IMR-90 (cell line): ENCODE measurements around the gene CADM3. TPM values are rescaled to one million over a fixed set of nuclear protein-coding genes. Genes with fewer than 3 reads are reported as not detected.

Experiments
- ATAC-seq: fragments of 200-7000 bp; cut with Tn5 transposase; 2 replicates; pipeline ENCODE4 v1.9.1; 2020; ENCODE audit warnings: low read depth, mild to moderate bottlenecking, moderate library complexity
- BruUV-seq: library from RNA; stranded (reverse); fragments of 400-500 nt; replicated peaks from 2 replicates; lab custom pipeline; 2021; lab: Mats Ljungman, UMichigan
- CTCF ChIA-PET: fragments of 300-600 bp; formaldehyde crosslinking; extraction: SDS; loops from one replicate; lab custom pipeline; 2021; ENCODE audit warnings: antibody characterized with exemption; lab: Yijun Ruan, JAX
- POLR2A ChIA-PET: fragments of 300-600 bp; sonication (Branson Sonifier 250); formaldehyde crosslinking; loops from one replicate; lab custom pipeline; 2022; ENCODE audit warnings: antibody characterized with exemption; ENCODE audit not compliant: unreplicated experiment; lab: Charles Lee
- DNase-seq: peaks from one replicate; pipeline ENCODE4 v3.0.0; 2013
- H2AFZ ChIP-seq: replicated peaks from 2 replicates; pipeline ENCODE3; 2013; ENCODE audit warnings: low read length, mild to moderate bottlenecking; ENCODE audit not compliant: poor library complexity
- H2AK5ac ChIP-seq: 2 replicates; pipeline ENCODE4 v1.6.1; 2013; ENCODE audit warnings: low read depth, low read length, inconsistent platforms
- H2AK9ac ChIP-seq: replicated peaks from 2 replicates; pipeline ENCODE3; 2013; ENCODE audit warnings: mild to moderate bottlenecking, low read depth, low read length, moderate library complexity; ENCODE audit not compliant: poor library complexity
- H2BK120ac ChIP-seq: 2 replicates; pipeline ENCODE4 v1.6.1; 2013; ENCODE audit warnings: low read depth, low read length, inconsistent platforms
- H2BK15ac ChIP-seq: 3 replicates; pipeline ENCODE4 v1.6.1; 2013; ENCODE audit warnings: low read depth, low read length, inconsistent platforms
- H2BK20ac ChIP-seq: 2 replicates; pipeline ENCODE4 v1.6.1; 2013; ENCODE audit warnings: low read depth, mild to moderate bottlenecking, inconsistent platforms, low read length, moderate library complexity
- H2BK5ac ChIP-seq: 2 replicates; pipeline ENCODE4 v1.6.1; 2013; ENCODE audit warnings: mild to moderate bottlenecking, low read depth, low read length, inconsistent platforms; ENCODE audit not compliant: poor library complexity, severe bottlenecking
- H3K14ac ChIP-seq: replicated peaks from 2 replicates; pipeline ENCODE4 v1.6.1; 2013; ENCODE audit warnings: low read depth, low read length, inconsistent platforms
- H3K18ac ChIP-seq: 2 replicates; pipeline ENCODE4 v1.6.1; 2013; ENCODE audit warnings: low read depth, low read length, control low read depth
- H3K23ac ChIP-seq: 2 replicates; pipeline ENCODE4 v1.6.1; 2013; ENCODE audit warnings: low read depth, low read length, inconsistent platforms
- H3K27ac ChIP-seq: 2 replicates; pipeline ENCODE4 v1.5.1; 2013; ENCODE audit warnings: mild to moderate bottlenecking, control low read depth, low read length; ENCODE audit not compliant: insufficient read depth
- H3K27me3 ChIP-seq: 2 replicates; pipeline ENCODE4 v1.6.1; 2013; ENCODE audit warnings: low read length; ENCODE audit not compliant: control insufficient read depth, insufficient read depth
- H3K36me3 ChIP-seq: 2 replicates; pipeline ENCODE4 v1.6.1; 2013; ENCODE audit warnings: low read length, mixed read lengths; ENCODE audit not compliant: control insufficient read depth, insufficient read depth
- H3K4ac ChIP-seq: 2 replicates; pipeline ENCODE4 v1.6.1; 2013; ENCODE audit warnings: low read depth, low read length, inconsistent platforms
- H3K4me1 ChIP-seq: 2 replicates; pipeline ENCODE4 v1.6.1; 2013; ENCODE audit warnings: low read length, mixed read lengths; ENCODE audit not compliant: control insufficient read depth, insufficient read depth
- H3K4me2 ChIP-seq: 2 replicates; pipeline ENCODE4 v1.6.1; 2013; ENCODE audit warnings: low read depth, mild to moderate bottlenecking, control low read depth, low read length, moderate library complexity
- H3K4me3 ChIP-seq: 2 replicates; pipeline ENCODE4 v1.5.1; 2013; ENCODE audit warnings: low read depth, mild to moderate bottlenecking, control low read depth, low read length, moderate library complexity; ENCODE audit not compliant: insufficient read depth
- H3K56ac ChIP-seq: 2 replicates; pipeline ENCODE4 v1.6.1; 2013; ENCODE audit warnings: low read length, inconsistent platforms; ENCODE audit not compliant: insufficient read depth; ENCODE audit errors: extremely low read depth
- H3K79me1 ChIP-seq, 2 experiments: 2 replicates each; pipeline ENCODE4 v1.6.1; 2013; ENCODE audit warnings: low read length in 2 of 2, inconsistent platforms in 1 of 2, low read depth in 1 of 2
- H3K9ac ChIP-seq: 2 replicates; pipeline ENCODE4 v1.6.1; 2013; ENCODE audit warnings: low read depth, low read length, control low read depth
- H3K9me1 ChIP-seq: 2 replicates; pipeline ENCODE4 v1.6.1; 2013; ENCODE audit warnings: low read length, inconsistent platforms; ENCODE audit not compliant: insufficient read depth
- H3K9me3 ChIP-seq: 2 replicates; pipeline ENCODE4 v1.6.1; 2013; ENCODE audit warnings: low read length; ENCODE audit not compliant: control insufficient read depth, insufficient read depth
- H4K20me1 ChIP-seq: 2 replicates; pipeline ENCODE4 v1.6.1; 2013; ENCODE audit warnings: low read length, inconsistent platforms; ENCODE audit not compliant: insufficient read depth
- H4K5ac ChIP-seq: 2 replicates; pipeline ENCODE4 v1.6.1; 2013; ENCODE audit warnings: mild to moderate bottlenecking, low read depth, low read length, control low read depth
- H4K8ac ChIP-seq, 2 experiments: 2 replicates each; pipeline ENCODE4 v1.6.1; 2013; ENCODE audit warnings: low read depth in 2 of 2, low read length in 2 of 2, control low read depth in 1 of 2, inconsistent platforms in 1 of 2
- H4K91ac ChIP-seq: 2 replicates; pipeline ENCODE4 v1.6.1; 2013; ENCODE audit warnings: low read depth, low read length, inconsistent platforms; ENCODE audit not compliant: insufficient read depth
- BHLHE40 ChIP-seq: fragments of 150-350 bp; IDR thresholded peaks from 2 replicates; pipeline ENCODE4 v1.6.1; 2016; ENCODE audit warnings: mild to moderate bottlenecking, low read depth, low read length
- CEBPB ChIP-seq: IDR thresholded peaks from 2 replicates; pipeline ENCODE4 v1.6.1; 2012; ENCODE audit warnings: low read depth, low read length, improper control_type of control experiment
- MXI1 ChIP-seq: IDR thresholded peaks from 2 replicates; pipeline ENCODE4 v1.6.1; 2012; ENCODE audit warnings: low read depth, mild to moderate bottlenecking, low read length, moderate library complexity, borderline replicate concordance
- NFE2L2 ChIP-seq: fragments of 150-350 bp; IDR thresholded peaks from 2 replicates; pipeline ENCODE4 v1.6.1; 2016; ENCODE audit warnings: low read depth, mild to moderate bottlenecking, low read length
- POLR2A ChIP-seq: IDR thresholded peaks from 2 replicates; pipeline ENCODE4 v1.6.1; 2012; ENCODE audit warnings: mild to moderate bottlenecking, low read depth, low read length
- RAD21 ChIP-seq: IDR thresholded peaks from 2 replicates; pipeline ENCODE4 v1.6.1; 2012; ENCODE audit warnings: low read length, improper control_type of control experiment
- RFX5 ChIP-seq: IDR thresholded peaks from 2 replicates; pipeline ENCODE4 v1.8.0; 2012; ENCODE audit warnings: low read depth, mild to moderate bottlenecking, low read length, moderate library complexity
- WGBS, 2 experiments: methylation state at CpG; one replicate each; pipeline versions ENCODE4 v1.1.5 to v1.1.7; 2013; ENCODE audit warnings: missing lambda C conversion rate in 2 of 2; ENCODE audit not compliant: insufficient read length in 1 of 2; ENCODE audit errors: extremely low coverage in 2 of 2; 5-methylcytosine and 5-hydroxymethylcytosine counted together
- dilution Hi-C: fragments of 300-500 bp; cut with HindIII; formaldehyde crosslinking; loops from one replicate; pipeline ENCODE4 v1.14.3; 2018; ENCODE audit warnings: low sequenced_read_pairs; ENCODE audit not compliant: unreplicated experiment
- in situ Hi-C: fragments of 300-500 bp; cut with MboI; formaldehyde crosslinking; loops from 3 replicates; pipeline ENCODE4 v1.14.3; 2019; ENCODE audit warnings: low sequenced_read_pairs, inconsistent platforms, mixed read lengths
- intact Hi-C: fragments of 100-400 bp; cut with micrococcal nuclease; formaldehyde crosslinking; loops from 2 replicates; pipeline ENCODE4 v1.10.0; 2022
- polyA plus RNA-seq, 3 experiments: library from polyadenylated mRNA; depleted of rRNA; stranded (reverse); fragments of >200 nt; gene quantifications; 2 replicates each; pipeline ENCODE4 v1.2.3, GENCODE V29; 2012; ENCODE audit warnings: low replicate concordance in 1 of 3
- total RNA-seq: library from RNA; depleted of rRNA; stranded (reverse); fragments of >200 nt; gene quantifications from 2 replicates; pipeline ENCODE4 v1.2.3, GENCODE V29; 2012

The CADM3 gene
- total and polyA plus RNA-seq, 2 of the 4 experiments (the other 2 are of a cell fraction): not detected

GRCh38 chr1:159228554-159228953 is 57.1 kb downstream of the CADM3 start:
- Histone ChIP-seq H3K27ac (no peak overlapping the region), H3K18ac (no peak overlapping the region), H2AK5ac (no peak overlapping the region), H3K27me3 (no peaks in the 10 kb centered on the region), H2BK15ac (no peak overlapping the region), H3K56ac (no peak overlapping the region), H2AFZ (no peak overlapping the region), H3K4me2 (no peak overlapping the region), H2BK5ac (no peak overlapping the region), H3K79me1 (no peaks in the 10 kb centered on the region), H3K4ac (no peak overlapping the region), H4K8ac (no peak overlapping the region), H3K36me3 (no peaks in the 10 kb centered on the region), H3K14ac (no peak overlapping the region), H3K4me3 (no peak overlapping the region), H3K9me1 (no peaks in the 10 kb centered on the region), H2BK120ac (no peak overlapping the region), H3K9ac (no peak overlapping the region), H4K5ac (no peak overlapping the region), H3K23ac (no peak overlapping the region), H4K20me1 (no peaks in the 10 kb centered on the region), H2BK20ac (no peak overlapping the region), H4K91ac (no peak overlapping the region), H2AK9ac (no peak overlapping the region), H3K9me3 (no peaks in the 10 kb centered on the region), H3K4me1 (no peaks in the 10 kb centered on the region)
- ChIA-PET CTCF (interaction anchor here (1.2 kb wide), 1 partner anchor 17 kb away, joined by 4 read pairs; no protein-coding TSS in a partner anchor), POLR2A (no interaction called here)
- DNase-seq: no peak
- TF ChIP-seq NFE2L2 (no peak), RAD21 (no peak), CEBPB (no peak), MXI1 (no peak), BHLHE40 (no peak), RFX5 (no peak), POLR2A (no peak)
- BruUV-seq: no TSS peak
- ATAC-seq: no peak
- WGBS, 2 experiments: no CpG with 5 or more reads among the region's 2 CpGs
- intact Hi-C loops: no loop called here
- in situ Hi-C loops: no loop called here
- dilution Hi-C loops: no loop called here
